H9 (cell line): ENCODE data around the gene GPR21. TPM values are rescaled to one million over a fixed set of nuclear protein-coding genes. Genes with fewer than 3 reads are reported as not detected.

Experiments used
- DNase-seq: peaks from one replicate; pipeline ENCODE4 v3.0.0-alpha.2; 2017
- H2AFZ ChIP-seq: one replicate; pipeline ENCODE4 v1.6.1; 2013; ENCODE audit warnings: mild to moderate bottlenecking, low read length, control low read depth, moderate library complexity
- H2AK5ac ChIP-seq: 2 replicates; pipeline ENCODE4 v1.6.1; 2013; ENCODE audit warnings: low read length, control low read depth, mixed read lengths; ENCODE audit not compliant: insufficient read length
- H2BK120ac ChIP-seq: one replicate; pipeline ENCODE4 v1.6.1; 2013; ENCODE audit warnings: low read depth, mild to moderate bottlenecking, low read length, control low read depth, inconsistent platforms; ENCODE audit not compliant: poor library complexity, severe bottlenecking
- H2BK12ac ChIP-seq: 2 replicates; pipeline ENCODE4 v1.6.1; 2013; ENCODE audit warnings: low read length, control low read depth, mixed read lengths, low read depth; ENCODE audit not compliant: insufficient read length
- H2BK15ac ChIP-seq: 2 replicates; pipeline ENCODE4 v1.6.1; 2013; ENCODE audit warnings: low read depth, low read length, control low read depth
- H2BK20ac ChIP-seq: one replicate; pipeline ENCODE4 v1.6.1; 2013; ENCODE audit warnings: low read depth, mild to moderate bottlenecking, low read length, control low read depth, inconsistent platforms; ENCODE audit not compliant: poor library complexity, severe bottlenecking
- H2BK5ac ChIP-seq: 2 replicates; pipeline ENCODE4 v1.6.1; 2013; ENCODE audit warnings: low read length, control low read depth, mixed read lengths; ENCODE audit not compliant: insufficient read length
- H3K14ac ChIP-seq: 2 replicates; pipeline ENCODE4 v1.6.1; 2013; ENCODE audit warnings: low read length, control low read depth; ENCODE audit not compliant: insufficient read depth
- H3K18ac ChIP-seq: 2 replicates; pipeline ENCODE4 v1.6.1; 2013; ENCODE audit warnings: low read depth, mild to moderate bottlenecking, mixed read lengths, low read length, control low read depth; ENCODE audit not compliant: insufficient read length
- H3K23ac ChIP-seq: 2 replicates; pipeline ENCODE4 v1.6.1; 2013; ENCODE audit warnings: low read length, control low read depth, mixed read lengths, low read depth; ENCODE audit not compliant: insufficient read length
- H3K23me2 ChIP-seq: 2 replicates; pipeline ENCODE4 v1.6.1; 2013; ENCODE audit warnings: low read depth, mild to moderate bottlenecking, mixed read lengths, low read length, control low read depth; ENCODE audit not compliant: insufficient read length, poor library complexity, severe bottlenecking
- H3K27ac ChIP-seq: 2 replicates; pipeline ENCODE4 v1.5.1; 2013; ENCODE audit warnings: low read length, control low read depth, mixed read lengths, low read depth; ENCODE audit not compliant: insufficient read length
- H3K27me3 ChIP-seq: 2 replicates; pipeline ENCODE4 v1.6.1; 2013; ENCODE audit warnings: low read length, control low read depth, inconsistent platforms; ENCODE audit not compliant: insufficient read depth
- H3K4ac ChIP-seq: 2 replicates; pipeline ENCODE4 v1.6.1; 2013; ENCODE audit warnings: low read depth, mild to moderate bottlenecking, control low read depth, inconsistent platforms, low read length, moderate library complexity
- H3K4me1 ChIP-seq: 2 replicates; pipeline ENCODE4 v1.6.1; 2013; ENCODE audit warnings: low read length, control low read depth, inconsistent platforms; ENCODE audit not compliant: insufficient read depth
- H3K4me2 ChIP-seq: 2 replicates; pipeline ENCODE4 v1.6.1; 2013; ENCODE audit warnings: low read length, control low read depth, mixed read lengths; ENCODE audit not compliant: insufficient read length, insufficient read depth
- H3K56ac ChIP-seq: 2 replicates; pipeline ENCODE4 v1.6.1; 2013; ENCODE audit warnings: low read depth, mild to moderate bottlenecking, mixed read lengths, low read length, control low read depth; ENCODE audit not compliant: insufficient read length
- H3K79me1 ChIP-seq: 2 replicates; pipeline ENCODE4 v1.6.1; 2013; ENCODE audit warnings: low read depth, mild to moderate bottlenecking, moderate library complexity, low read length, control low read depth, inconsistent platforms; ENCODE audit not compliant: insufficient read depth, poor library complexity, severe bottlenecking
- H3K79me2 ChIP-seq: 2 replicates; pipeline ENCODE4 v1.6.1; 2013; ENCODE audit warnings: low read length, control low read depth, inconsistent platforms; ENCODE audit not compliant: insufficient read depth
- H3K9ac ChIP-seq: 2 replicates; pipeline ENCODE4 v1.6.1; 2013; ENCODE audit warnings: low read length, control low read depth, mixed read lengths; ENCODE audit not compliant: insufficient read length; ENCODE audit errors: extremely low read depth
- H3K9me3 ChIP-seq: one replicate; pipeline ENCODE4 v1.6.1; 2013; ENCODE audit warnings: low read depth, low read length, inconsistent platforms; ENCODE audit not compliant: control insufficient read depth
- H3T11ph ChIP-seq: one replicate; pipeline ENCODE4 v1.6.1; 2013; ENCODE audit warnings: mild to moderate bottlenecking, low read length, control low read depth, inconsistent platforms
- H4K20me1 ChIP-seq: one replicate; pipeline ENCODE4 v1.6.1; 2013; ENCODE audit not compliant: control insufficient read depth, insufficient read length, insufficient read depth
- H4K5ac ChIP-seq: 2 replicates; pipeline ENCODE4 v1.6.1; 2013; ENCODE audit warnings: low read depth, mild to moderate bottlenecking, mixed read lengths, low read length, control low read depth; ENCODE audit not compliant: insufficient read length
- H4K8ac ChIP-seq: replicated peaks from 2 replicates; pipeline ENCODE4 v1.6.1; 2013; ENCODE audit warnings: low read length, control low read depth, mixed read lengths, low read depth; ENCODE audit not compliant: insufficient read length
- H4K91ac ChIP-seq: 2 replicates; pipeline ENCODE4 v1.6.1; 2013; ENCODE audit warnings: low read depth, mild to moderate bottlenecking, moderate library complexity, mixed read lengths, low read length, control low read depth; ENCODE audit not compliant: insufficient read length
- H3K27ac Mint-ChIP-seq, 3 experiments: 2 replicates in 2 of 3; 3 replicates in 1 of 3; pipeline ENCODE4 v1.8.0; 2020 to 2021; ENCODE audit warnings: mixed read lengths in 3 of 3, mild to moderate bottlenecking in 1 of 3, moderate library complexity in 1 of 3
- H3K27me3 Mint-ChIP-seq: 2 replicates; pipeline ENCODE4 v1.8.0; 2021; ENCODE audit warnings: low read depth, mild to moderate bottlenecking, moderate library complexity, mixed read lengths
- H3K36me3 Mint-ChIP-seq, 3 experiments: 2 replicates in 2 of 3; 3 replicates in 1 of 3; pipeline ENCODE4 v1.8.0; 2020 to 2021; ENCODE audit warnings: low read depth in 3 of 3, mixed read lengths in 3 of 3; ENCODE audit not compliant: insufficient read depth in 1 of 3
- H3K4me1 Mint-ChIP-seq, 2 experiments: 2 replicates each; pipeline ENCODE4 v1.8.0; 2020; ENCODE audit warnings: mixed read lengths in 2 of 2
- H3K4me3 Mint-ChIP-seq, 2 experiments: 2 replicates in 1 of 2; 3 replicates in 1 of 2; pipeline ENCODE4 v1.8.0; 2020 to 2021; ENCODE audit warnings: mild to moderate bottlenecking in 2 of 2, mixed read lengths in 2 of 2, moderate library complexity in 1 of 2
- H3K9me3 Mint-ChIP-seq, 2 experiments: 2 replicates in 1 of 2; 3 replicates in 1 of 2; pipeline ENCODE4 v1.8.0; 2020; ENCODE audit warnings: mild to moderate bottlenecking in 2 of 2, mixed read lengths in 2 of 2, moderate library complexity in 1 of 2
- WGBS: extraction: QIAGEN DNeasy Blood & Tissue Kit; methylation state at CpG from one replicate; pipeline ENCODE4 v1.1.7; 2013; ENCODE audit warnings: missing lambda C conversion rate, low lambda C conversion rate, mixed read lengths; ENCODE audit not compliant: insufficient read length; ENCODE audit errors: extremely low coverage; 5-methylcytosine and 5-hydroxymethylcytosine counted together
- total RNA-seq: library from RNA; stranded (reverse); gene quantifications from 2 replicates; pipeline ENCODE4 v1.2.1, GENCODE V29; 2021
- TF ChIP-seq, protein P1 (sequence below): fragments of 200-600 bp; sonication (generic); conservative IDR thresholded peaks from 3 replicates; pipeline ENCODE4 v1.8.0; 2021; ENCODE audit warnings: antibody characterized with exemption, mild to moderate bottlenecking

GPR21 gene
- total RNA-seq, 1 experiment from 2014 or later, result 0.87 TPM

- Histone ChIP-seq H3K18ac (no peak overlapping the region), H2AFZ (no peak overlapping the region), H3K23me2 (no peaks in the 10 kb centered on the region), H2BK15ac (no peak overlapping the region), H3K4me1 (no peaks in the 10 kb centered on the region), H3K27me3 (no peaks in the 10 kb centered on the region), H2BK5ac (no peak overlapping the region), H3K23ac (no peak overlapping the region), H4K91ac (no peak overlapping the region), H3K56ac (no peak overlapping the region), H3K9me3 (no peaks in the 10 kb centered on the region), H3K9ac (no peak overlapping the region), H3T11ph (no peak overlapping the region), H3K79me2 (no peaks in the 10 kb centered on the region), H3K27ac (no peak overlapping the region), H4K8ac (no peak overlapping the region), H3K79me1 (no peaks in the 10 kb centered on the region), H2BK12ac (no peak overlapping the region), H3K4me2 (no peak overlapping the region), H4K5ac (no peak overlapping the region), H2BK20ac (no peak overlapping the region), H3K4ac (no peak overlapping the region), H4K20me1 (no peaks in the 10 kb centered on the region), H2AK5ac (no peak overlapping the region), H2BK120ac (no peak overlapping the region), H3K14ac (no peak overlapping the region)
- Mint-ChIP-seq H3K27ac (peak overlapping the region in 1 of 3 experiments; percentile 34; a peak in 2 of 7 replicates), H3K4me3 (no peak overlapping the region), H3K36me3 (peaks cover 12 to 31% (median 21%) of the 10 kb centered on the region in 3 experiments; a peak in 6 of 7 replicates), H3K27me3 (no peaks in the 10 kb centered on the region), H3K4me1 (peaks cover 5 to 7% of the 10 kb centered on the region in 2 experiments), H3K9me3 (no peaks in the 10 kb centered on the region)
- WGBS, result no CpG with 5 or more reads among the region's 9 CpGs
- no peak for DNase-seq
- TF ChIP-seq, protein P1, sequence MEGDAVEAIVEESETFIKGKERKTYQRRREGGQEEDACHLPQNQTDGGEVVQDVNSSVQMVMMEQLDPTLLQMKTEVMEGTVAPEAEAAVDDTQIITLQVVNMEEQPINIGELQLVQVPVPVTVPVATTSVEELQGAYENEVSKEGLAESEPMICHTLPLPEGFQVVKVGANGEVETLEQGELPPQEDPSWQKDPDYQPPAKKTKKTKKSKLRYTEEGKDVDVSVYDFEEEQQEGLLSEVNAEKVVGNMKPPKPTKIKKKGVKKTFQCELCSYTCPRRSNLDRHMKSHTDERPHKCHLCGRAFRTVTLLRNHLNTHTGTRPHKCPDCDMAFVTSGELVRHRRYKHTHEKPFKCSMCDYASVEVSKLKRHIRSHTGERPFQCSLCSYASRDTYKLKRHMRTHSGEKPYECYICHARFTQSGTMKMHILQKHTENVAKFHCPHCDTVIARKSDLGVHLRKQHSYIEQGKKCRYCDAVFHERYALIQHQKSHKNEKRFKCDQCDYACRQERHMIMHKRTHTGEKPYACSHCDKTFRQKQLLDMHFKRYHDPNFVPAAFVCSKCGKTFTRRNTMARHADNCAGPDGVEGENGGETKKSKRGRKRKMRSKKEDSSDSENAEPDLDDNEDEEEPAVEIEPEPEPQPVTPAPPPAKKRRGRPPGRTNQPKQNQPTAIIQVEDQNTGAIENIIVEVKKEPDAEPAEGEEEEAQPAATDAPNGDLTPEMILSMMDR, result no peak
Observed at GRCh38 chr9:123059472-123060220, 26.2 kb downstream of the GPR21 start.
